Renal cortical epithelial cell (primary cell): Measurements from ENCODE around the gene PALMD. TPM values are rescaled to one million over a fixed set of nuclear protein-coding genes. Genes with fewer than 3 reads are reported as not detected.
A peak's percentile ranks its signal among the peaks of the same experiment; 100 is the strongest.

Experiments
- DNase-seq: peaks from one replicate; pipeline ENCODE4 v3.0.0-alpha.2; 2011; ENCODE audit warnings: low read depth
- total RNA-seq: library from RNA; depleted of rRNA; stranded (reverse); fragments of >200 nt; gene quantifications from 2 replicates; pipeline ENCODE4 v1.2.3, GENCODE V29; 2014

The PALMD gene
- total RNA-seq, 1 donor from 2014 or later: 0.20 TPM

DNA sequence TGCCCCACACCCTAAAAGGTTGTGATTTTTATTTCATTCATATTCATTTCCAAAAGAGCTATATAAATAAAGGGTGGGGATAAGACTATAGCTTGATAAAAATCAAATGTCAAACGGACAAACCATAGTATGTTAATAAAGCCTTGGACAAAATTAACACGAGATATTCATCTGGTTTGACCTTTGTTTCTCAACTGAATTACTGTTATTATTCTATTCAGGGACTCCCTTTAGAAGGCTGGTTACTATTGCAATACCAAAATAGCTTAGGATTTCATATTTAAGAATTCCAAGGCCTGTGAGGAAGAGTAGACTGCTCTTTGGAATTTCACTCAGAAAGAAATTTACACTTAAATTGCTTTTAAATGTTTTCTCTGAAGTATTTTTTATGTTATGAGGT, 10.2 kb upstream of the PALMD start:
- DNase-seq: no peak

DNA sequence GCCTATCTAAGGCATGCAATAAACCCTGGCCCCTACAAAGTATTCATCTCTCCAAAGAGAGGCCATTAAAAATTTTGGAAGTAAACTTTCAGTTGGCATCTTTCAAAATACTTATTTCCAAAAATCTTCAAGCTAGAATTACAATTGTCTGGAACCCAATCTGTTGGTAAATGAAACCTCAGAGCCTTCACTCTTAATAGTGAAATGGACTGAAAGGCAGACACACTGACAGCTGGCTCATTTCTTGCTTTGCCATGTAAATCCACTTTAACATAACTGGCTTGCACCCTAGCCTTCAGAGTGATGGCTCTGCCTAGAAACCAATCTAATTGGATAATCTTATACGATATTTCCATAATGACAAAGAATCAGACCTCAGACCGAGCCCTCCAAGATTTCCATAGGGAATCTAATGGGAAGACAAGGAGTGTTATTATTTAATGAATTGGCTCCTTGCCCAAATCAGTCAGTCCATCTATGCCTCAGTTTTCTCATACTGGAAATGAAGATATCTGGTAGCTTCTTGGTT, 9.2 kb upstream of the PALMD start:
- no peak for DNase-seq

DNA sequence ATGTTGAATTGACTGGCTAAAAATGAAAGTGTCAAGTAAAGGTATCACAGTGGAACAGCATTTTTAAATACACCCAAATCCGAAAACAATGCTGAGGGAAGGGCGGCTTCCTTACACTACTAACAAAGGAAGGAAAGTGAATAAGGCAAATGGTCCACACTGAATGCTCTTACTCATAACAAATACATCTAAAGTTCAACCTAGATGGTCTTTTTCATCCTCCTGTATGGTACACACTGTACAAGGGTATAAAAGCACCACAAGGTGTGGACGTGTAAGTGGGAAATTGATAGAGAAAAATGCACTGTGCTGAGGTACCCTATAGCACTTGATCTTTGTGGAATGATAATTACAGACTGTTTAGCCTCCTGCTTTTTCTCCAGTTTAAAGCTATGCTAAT, 7.1 kb upstream of the PALMD start:
- DNase-seq: no peak

- no peak for DNase-seq
Observed at GRCh38 chr1:99639408-99639807, 6.5 kb upstream of the PALMD start.

DNA sequence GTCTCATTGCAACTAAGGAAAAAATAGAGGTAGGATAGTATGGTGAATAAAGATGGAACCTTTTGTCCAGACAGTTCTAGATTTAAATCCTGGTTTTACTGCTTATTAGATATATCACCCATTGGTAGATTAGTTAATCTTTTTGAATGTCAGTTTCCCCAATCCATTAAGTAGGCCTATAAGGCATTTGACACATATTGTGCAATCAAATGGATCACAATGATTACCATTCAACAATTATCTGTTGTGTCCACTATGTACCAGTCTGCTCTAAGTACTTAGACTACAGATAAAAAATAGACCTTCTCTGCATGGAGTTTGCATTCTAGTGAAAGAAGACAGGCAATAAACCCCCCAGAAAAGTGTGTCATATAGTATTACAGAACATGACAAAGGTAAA, 6.0 kb upstream of the PALMD start:
- no peak for DNase-seq

GRCh38 chr1:99640672-99641071, 5.2 kb upstream of the PALMD start:
- DNase-seq: no peak

- no peak for DNase-seq
Observed at GRCh38 chr1:99641558-99641957, 4.4 kb upstream of the PALMD start.

DNA sequence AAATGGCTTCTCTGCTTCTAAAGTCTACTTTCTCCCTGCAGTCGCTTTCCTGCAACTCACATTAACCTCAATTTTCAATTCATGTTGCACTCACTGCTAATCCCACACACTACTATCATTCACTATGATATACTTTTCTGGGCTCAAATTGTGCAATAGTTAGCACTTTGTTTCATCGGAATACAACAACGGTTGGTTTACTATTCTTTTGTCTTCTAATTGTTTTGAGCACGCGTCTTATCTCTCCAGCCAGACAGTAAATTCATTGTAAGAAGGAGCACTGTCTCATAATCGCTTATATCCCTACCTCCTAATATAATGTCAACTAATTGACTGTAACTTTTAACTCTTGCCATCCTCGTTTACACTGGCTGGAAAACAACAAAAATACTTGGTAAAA, 3.9 kb upstream of the PALMD start:
- no peak for DNase-seq

- DNase-seq: peak; percentile 67
Observed at GRCh38 chr1:99643021-99643779, 2.7 kb upstream of the PALMD start.

- peak; percentile 32 for DNase-seq
Observed at GRCh38 chr1:99644279-99645004, 1.5 kb upstream of the PALMD start.

GRCh38 chr1:99645203-99645602, 710 bp upstream of the PALMD start:
- peak; percentile 91 for DNase-seq

DNA sequence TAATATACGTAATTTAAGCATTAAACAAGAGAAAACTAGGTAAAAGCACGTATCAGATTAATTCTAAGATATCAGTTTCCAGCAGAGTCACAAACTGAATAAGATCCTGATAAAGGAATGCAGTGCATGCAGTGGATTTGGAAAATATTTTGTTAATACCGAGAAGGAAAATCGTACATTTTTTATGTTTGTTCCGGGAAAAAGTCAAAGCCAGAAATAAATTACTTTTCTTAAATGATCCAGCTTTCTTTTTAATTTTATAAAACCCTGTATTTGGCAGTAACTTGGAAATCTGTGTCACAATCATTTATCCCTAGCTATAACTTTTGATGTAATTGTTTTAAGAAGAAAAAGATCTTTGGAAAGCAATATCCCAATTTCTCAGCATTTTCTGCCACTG, 955 bp downstream of the PALMD start:
- no peak for DNase-seq

DNA sequence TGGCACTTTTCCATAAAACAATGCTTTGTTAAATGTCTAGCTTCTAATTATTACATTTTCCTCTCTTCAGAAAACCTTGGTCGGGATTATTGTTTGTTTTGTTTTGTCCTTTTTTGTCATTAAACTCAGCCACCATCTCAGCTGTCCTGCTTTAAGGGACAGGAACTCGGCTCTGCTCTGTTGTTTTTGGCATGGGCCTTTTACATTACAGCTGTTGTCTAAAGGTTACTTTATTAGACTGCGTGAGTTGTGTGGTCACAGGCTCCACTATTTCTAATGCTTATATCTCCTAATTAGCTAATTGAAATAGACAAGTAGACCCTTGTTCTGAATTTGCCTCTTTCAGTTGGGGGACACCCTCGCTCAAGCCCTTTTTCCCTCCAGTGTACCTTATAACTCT, 1.6 kb downstream of the PALMD start:
- DNase-seq: no peak

DNA sequence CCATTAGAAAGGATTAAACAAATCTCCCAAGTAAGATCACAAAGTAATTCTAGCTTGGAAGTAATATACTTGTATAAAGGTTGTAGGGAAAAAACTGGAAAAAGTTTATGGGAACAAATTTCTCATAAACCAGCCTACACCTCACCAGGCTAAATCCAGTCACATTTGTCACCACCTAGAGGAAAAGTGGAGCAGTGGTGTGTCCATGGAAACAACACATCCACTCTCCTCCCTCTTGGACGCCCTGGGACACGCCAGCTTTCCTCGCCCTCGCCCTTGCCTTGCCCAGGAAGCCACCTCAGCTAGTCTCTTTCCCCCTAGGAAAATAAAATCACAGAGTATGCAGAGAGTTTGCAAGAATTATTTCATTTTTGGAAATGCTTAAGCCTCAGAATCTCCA, 2.2 kb downstream of the PALMD start:
- peak; percentile 43 for DNase-seq

GRCh38 chr1:99650030-99650429, 4.1 kb downstream of the PALMD start:
- peak; percentile 61 for DNase-seq

- DNase-seq: peak; percentile 73
Observed at GRCh38 chr1:99650773-99651437, 5.0 kb downstream of the PALMD start.

- no peak for DNase-seq
Observed at GRCh38 chr1:99652881-99653281, 7.0 kb downstream of the PALMD start.

DNA sequence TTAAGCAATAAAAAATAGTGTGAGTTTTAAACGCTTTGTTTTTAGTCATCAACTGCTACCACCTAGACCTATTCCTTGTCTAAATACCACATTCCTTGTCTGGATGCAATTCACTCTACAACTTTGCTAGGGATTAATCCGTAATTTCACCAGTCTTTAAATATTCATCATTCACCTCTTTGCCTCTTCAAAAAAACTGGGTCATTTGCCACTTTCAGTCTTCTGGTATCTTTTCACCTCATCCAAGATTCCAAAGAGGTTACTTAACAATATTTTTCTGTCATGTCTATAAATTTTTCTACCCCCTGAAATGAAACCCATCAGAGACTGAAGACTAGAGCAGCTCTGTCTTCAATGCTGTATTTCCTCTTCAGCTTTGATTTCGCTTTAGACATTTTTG, 9.5 kb downstream of the PALMD start:
- DNase-seq: no peak

DNA sequence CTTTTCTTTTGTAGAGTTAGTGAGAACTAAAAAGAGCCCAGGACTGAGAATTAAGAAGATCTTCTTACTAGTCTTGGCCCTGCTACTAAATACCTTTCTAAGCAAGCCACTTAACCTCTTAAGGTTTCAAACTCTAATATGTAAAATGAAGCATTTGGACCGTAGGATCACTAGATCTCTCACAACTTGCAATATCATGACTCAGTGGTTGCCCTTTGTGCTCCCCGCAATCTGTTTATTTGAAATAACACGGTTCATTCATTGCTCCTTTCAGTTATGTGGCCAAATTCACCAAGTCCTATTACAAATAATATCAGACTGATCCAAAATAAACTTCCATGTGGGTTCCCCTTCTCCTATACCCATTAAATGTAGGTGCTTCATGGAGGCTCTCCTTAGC, 10.8 kb downstream of the PALMD start:
- no peak for DNase-seq

GRCh38 chr1:99657213-99658030, 11.5 kb downstream of the PALMD start:
- no peak for DNase-seq

- DNase-seq: no peak
Observed at GRCh38 chr1:99658031-99658290, 12.0 kb downstream of the PALMD start.

DNA sequence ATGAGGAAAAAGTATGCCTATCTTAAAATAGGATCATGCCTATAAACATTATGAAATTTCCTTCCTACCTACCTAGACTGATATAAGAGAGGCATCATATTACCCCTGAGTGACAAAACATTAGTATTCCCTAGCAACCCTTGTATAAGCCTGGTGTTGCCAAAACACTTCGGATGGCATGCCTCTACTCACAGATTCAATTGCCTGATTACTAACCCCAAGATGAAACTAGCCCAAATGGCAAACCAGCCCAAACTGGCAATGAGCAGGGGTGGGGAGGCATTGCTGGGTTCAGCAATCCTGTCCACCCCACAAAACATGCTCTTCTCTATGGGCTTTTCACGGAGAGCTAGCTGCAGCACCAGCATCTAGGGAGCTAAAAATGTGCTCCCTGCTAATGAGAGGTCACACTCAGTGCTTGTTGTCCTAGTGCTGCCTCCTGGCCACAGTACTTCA, 13.9 kb downstream of the PALMD start:
- peak; percentile 74 for DNase-seq
